HEK293 (cell line): ENCODE measurements around the gene NDUFS2.
A peak's percentile ranks its signal among the peaks of the same experiment; 100 is the strongest.

Experiments used
- CTCF ChIA-PET: fragments of 350-600 bp; formaldehyde crosslinking; extraction: SDS; loops from one replicate; lab custom pipeline; 2021; ENCODE audit warnings: antibody characterized with exemption; lab: Yijun Ruan, JAX
- POLR2A ChIA-PET: fragments of 300-600 bp; formaldehyde crosslinking; extraction: SDS; loops from one replicate; lab custom pipeline; 2020; ENCODE audit warnings: antibody characterized with exemption, inconsistent platforms; lab: Yijun Ruan, JAX
- H3K27ac ChIP-seq: fragments of 200-500 bp; sonication (Bioruptor generic); 2 replicates; pipeline ENCODE4 v1.5.1; 2014; ENCODE audit warnings: low read depth, low read length, control low read depth, inconsistent platforms; ENCODE audit errors: extremely low read depth
- H3K36me3 ChIP-seq, 2 experiments: fragments of 200-500 bp in 1 of 2; sonication (Bioruptor generic) in 1 of 2; 1 replicate in 1 of 2; 2 replicates in 1 of 2; pipeline ENCODE4 v1.5.1; 2014 to 2017; ENCODE audit warnings: inconsistent platforms in 2 of 2, low read length in 2 of 2; ENCODE audit not compliant: control insufficient read depth in 2 of 2, insufficient read depth in 1 of 2
- H3K4me1 ChIP-seq: fragments of 200-500 bp; sonication (Bioruptor generic); 2 replicates; pipeline ENCODE4 v1.5.1; 2014; ENCODE audit warnings: mild to moderate bottlenecking, low read length, inconsistent platforms; ENCODE audit not compliant: control insufficient read depth, insufficient read depth
- H3K4me3 ChIP-seq: 2 replicates; pipeline ENCODE4 v1.5.1; 2011; ENCODE audit warnings: low read depth, mild to moderate bottlenecking, control low read depth, low read length, moderate library complexity
- H3K9me3 ChIP-seq: fragments of 200-500 bp; sonication (Bioruptor generic); 2 replicates; pipeline ENCODE4 v1.5.1; 2014; ENCODE audit warnings: low read depth, low read length, inconsistent platforms; ENCODE audit not compliant: control insufficient read depth, insufficient read depth
- KLF10 ChIP-seq: fragments of 450-650 bp; IDR thresholded peaks from 2 replicates; pipeline ENCODE4 v1.5.1; 2018; ENCODE audit warnings: missing biosample characterization, mild to moderate bottlenecking, missing genetic modification characterization
- ZBTB20 ChIP-seq: fragments of 450-650 bp; formaldehyde crosslinking; IDR thresholded peaks from 2 replicates; pipeline ENCODE4 v1.5.1; 2016; ENCODE audit warnings: missing biosample characterization, missing genetic modification characterization
- ZBTB21 ChIP-seq: fragments of 450-650 bp; formaldehyde crosslinking; IDR thresholded peaks from 2 replicates; pipeline ENCODE4 v1.5.1; 2017; ENCODE audit warnings: missing biosample characterization, missing genetic modification characterization
- ZNF146 ChIP-seq: fragments of 450-650 bp; formaldehyde crosslinking; IDR thresholded peaks from 2 replicates; pipeline ENCODE4 v1.5.1; 2016; ENCODE audit warnings: missing biosample characterization, missing genetic modification characterization
- ZNF394 ChIP-seq: fragments of 450-650 bp; formaldehyde crosslinking; IDR thresholded peaks from 2 replicates; pipeline ENCODE4 v1.5.1; 2016; ENCODE audit warnings: missing biosample characterization, missing genetic modification characterization, mild to moderate bottlenecking, moderate library complexity, borderline replicate concordance
- ZNF473 ChIP-seq: fragments of 450-650 bp; formaldehyde crosslinking; IDR thresholded peaks from 2 replicates; pipeline ENCODE4 v1.5.1; 2017; ENCODE audit warnings: missing biosample characterization, missing genetic modification characterization
- ZNF654 ChIP-seq: fragments of 450-650 bp; formaldehyde crosslinking; IDR thresholded peaks from 2 replicates; pipeline ENCODE4 v1.5.1; 2016; ENCODE audit warnings: low read depth, missing biosample characterization, missing genetic modification characterization
- ZSCAN18 ChIP-seq: fragments of 450-650 bp; formaldehyde crosslinking; IDR thresholded peaks from 2 replicates; pipeline ENCODE4 v1.5.1; 2016; ENCODE audit warnings: missing biosample characterization, missing genetic modification characterization
- TF ChIP-seq, protein P1 (sequence below): fragments of 450-650 bp; formaldehyde crosslinking; IDR thresholded peaks from 2 replicates; pipeline ENCODE4 v1.5.1; 2017; ENCODE audit warnings: missing biosample characterization, missing genetic modification characterization
- TF ChIP-seq, protein P2 (sequence below): fragments of 450-650 bp; formaldehyde crosslinking; IDR thresholded peaks from 2 replicates; pipeline ENCODE4 v1.5.1; 2016; ENCODE audit warnings: missing biosample characterization, missing genetic modification characterization
- TF ChIP-seq, protein P3 (sequence below): fragments of 450-650 bp; formaldehyde crosslinking; IDR thresholded peaks from 2 replicates; pipeline ENCODE4 v1.5.1; 2016; ENCODE audit warnings: missing biosample characterization, missing genetic modification characterization

The NDUFS2 gene

GRCh38 chr1:161153682-161154337 is 48.4 kb upstream of the NDUFS2 start, which contains the start of gene UFC1 (continued):
- TF ChIP-seq ZNF394 (tag by site-specific recombination) (peak; percentile 60; the same call in 1 of the 2 replicates), ZBTB21 (tag by site-specific recombination) (peak; percentile 72; the same call in 1 of the 2 replicates), ZSCAN18 (0 out of 2 replicates have a peak, but pooled peaks have one; percentile 29), ZNF146 (tag by site-specific recombination) (peak; percentile 4; the same call in 1 of the 2 replicates)

DNA sequence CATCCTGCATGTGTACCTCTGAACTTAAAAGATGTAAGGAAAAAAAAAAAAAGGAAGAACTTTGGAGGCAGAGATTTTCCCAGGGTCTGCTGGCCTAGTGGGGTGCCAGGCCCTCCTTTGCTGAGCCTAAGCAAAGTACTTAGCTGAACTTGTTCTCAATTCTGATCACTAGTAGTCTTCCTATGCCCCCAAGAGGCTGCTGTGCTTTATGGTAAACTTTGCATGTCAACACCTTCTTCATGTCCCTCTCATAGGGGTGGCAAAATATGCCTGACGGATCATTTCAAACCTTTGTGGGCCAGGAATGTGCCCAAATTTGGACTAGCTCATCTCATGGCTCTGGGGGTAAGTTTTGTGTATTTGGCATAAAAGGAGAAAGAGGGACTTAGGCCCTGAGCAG is 44.3 kb upstream of the NDUFS2 start:
- Histone ChIP-seq H3K4me3 (no peak overlapping the region), H3K36me3 (peaks cover 5 to 57% of the 10 kb centered on the region in 2 experiments; a peak in 2 of 3 replicates), H3K27ac (no peak overlapping the region), H3K4me1 (0 out of 2 replicates have a peak, but pooled peaks cover 4% of the 10 kb centered on the region)
- CTCF ChIA-PET = interaction anchor here (0.5 to 1.2 kb wide), 6 partner anchors 8 to 1473 kb away, joined by 3 to 9 read pairs (median 3); partner anchors contain the start of gene PPOX
- POLR2A ChIA-PET = interaction anchor here (1.3 to 1.6 kb wide), 2 partner anchors 8 to 25 kb away, joined by 7 read pairs; partner anchors contain the start of genes DEDD and PPOX
- TF ChIP-seq ZBTB20 (tag by site-specific recombination) (no peak), ZNF473 (tag by site-specific recombination) (no peak), KLF10 (tag by site-specific recombination) (no peak), ZNF654 (tag by site-specific recombination) (0 out of 2 replicates have a peak, but pooled peaks have one; percentile 4)
- TF ChIP-seq, protein P1, sequence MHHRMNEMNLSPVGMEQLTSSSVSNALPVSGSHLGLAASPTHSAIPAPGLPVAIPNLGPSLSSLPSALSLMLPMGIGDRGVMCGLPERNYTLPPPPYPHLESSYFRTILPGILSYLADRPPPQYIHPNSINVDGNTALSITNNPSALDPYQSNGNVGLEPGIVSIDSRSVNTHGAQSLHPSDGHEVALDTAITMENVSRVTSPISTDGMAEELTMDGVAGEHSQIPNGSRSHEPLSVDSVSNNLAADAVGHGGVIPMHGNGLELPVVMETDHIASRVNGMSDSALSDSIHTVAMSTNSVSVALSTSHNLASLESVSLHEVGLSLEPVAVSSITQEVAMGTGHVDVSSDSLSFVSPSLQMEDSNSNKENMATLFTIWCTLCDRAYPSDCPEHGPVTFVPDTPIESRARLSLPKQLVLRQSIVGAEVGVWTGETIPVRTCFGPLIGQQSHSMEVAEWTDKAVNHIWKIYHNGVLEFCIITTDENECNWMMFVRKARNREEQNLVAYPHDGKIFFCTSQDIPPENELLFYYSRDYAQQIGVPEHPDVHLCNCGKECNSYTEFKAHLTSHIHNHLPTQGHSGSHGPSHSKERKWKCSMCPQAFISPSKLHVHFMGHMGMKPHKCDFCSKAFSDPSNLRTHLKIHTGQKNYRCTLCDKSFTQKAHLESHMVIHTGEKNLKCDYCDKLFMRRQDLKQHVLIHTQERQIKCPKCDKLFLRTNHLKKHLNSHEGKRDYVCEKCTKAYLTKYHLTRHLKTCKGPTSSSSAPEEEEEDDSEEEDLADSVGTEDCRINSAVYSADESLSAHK (tag by site-specific recombination) = no peak
- TF ChIP-seq, protein P2, sequence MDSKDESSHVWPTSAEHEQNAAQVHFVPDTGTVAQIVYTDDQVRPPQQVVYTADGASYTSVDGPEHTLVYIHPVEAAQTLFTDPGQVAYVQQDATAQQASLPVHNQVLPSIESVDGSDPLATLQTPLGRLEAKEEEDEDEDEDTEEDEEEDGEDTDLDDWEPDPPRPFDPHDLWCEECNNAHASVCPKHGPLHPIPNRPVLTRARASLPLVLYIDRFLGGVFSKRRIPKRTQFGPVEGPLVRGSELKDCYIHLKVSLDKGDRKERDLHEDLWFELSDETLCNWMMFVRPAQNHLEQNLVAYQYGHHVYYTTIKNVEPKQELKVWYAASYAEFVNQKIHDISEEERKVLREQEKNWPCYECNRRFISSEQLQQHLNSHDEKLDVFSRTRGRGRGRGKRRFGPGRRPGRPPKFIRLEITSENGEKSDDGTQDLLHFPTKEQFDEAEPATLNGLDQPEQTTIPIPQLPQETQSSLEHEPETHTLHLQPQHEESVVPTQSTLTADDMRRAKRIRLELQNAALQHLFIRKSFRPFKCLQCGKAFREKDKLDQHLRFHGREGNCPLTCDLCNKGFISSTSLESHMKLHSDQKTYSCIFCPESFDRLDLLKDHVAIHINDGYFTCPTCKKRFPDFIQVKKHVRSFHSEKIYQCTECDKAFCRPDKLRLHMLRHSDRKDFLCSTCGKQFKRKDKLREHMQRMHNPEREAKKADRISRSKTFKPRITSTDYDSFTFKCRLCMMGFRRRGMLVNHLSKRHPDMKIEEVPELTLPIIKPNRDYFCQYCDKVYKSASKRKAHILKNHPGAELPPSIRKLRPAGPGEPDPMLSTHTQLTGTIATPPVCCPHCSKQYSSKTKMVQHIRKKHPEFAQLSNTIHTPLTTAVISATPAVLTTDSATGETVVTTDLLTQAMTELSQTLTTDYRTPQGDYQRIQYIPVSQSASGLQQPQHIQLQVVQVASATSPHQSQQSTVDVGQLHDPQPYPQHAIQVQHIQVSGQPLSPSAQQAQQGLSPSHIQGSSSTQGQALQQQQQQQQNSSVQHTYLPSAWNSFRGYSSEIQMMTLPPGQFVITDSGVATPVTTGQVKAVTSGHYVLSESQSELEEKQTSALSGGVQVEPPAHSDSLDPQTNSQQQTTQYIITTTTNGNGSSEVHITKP = peak; percentile 28; the same call in 1 of the 2 replicates
- TF ChIP-seq, protein P3, sequence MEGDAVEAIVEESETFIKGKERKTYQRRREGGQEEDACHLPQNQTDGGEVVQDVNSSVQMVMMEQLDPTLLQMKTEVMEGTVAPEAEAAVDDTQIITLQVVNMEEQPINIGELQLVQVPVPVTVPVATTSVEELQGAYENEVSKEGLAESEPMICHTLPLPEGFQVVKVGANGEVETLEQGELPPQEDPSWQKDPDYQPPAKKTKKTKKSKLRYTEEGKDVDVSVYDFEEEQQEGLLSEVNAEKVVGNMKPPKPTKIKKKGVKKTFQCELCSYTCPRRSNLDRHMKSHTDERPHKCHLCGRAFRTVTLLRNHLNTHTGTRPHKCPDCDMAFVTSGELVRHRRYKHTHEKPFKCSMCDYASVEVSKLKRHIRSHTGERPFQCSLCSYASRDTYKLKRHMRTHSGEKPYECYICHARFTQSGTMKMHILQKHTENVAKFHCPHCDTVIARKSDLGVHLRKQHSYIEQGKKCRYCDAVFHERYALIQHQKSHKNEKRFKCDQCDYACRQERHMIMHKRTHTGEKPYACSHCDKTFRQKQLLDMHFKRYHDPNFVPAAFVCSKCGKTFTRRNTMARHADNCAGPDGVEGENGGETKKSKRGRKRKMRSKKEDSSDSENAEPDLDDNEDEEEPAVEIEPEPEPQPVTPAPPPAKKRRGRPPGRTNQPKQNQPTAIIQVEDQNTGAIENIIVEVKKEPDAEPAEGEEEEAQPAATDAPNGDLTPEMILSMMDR (tag by site-specific recombination) = 0 out of 2 replicates have a peak, but pooled peaks have one; percentile 11
- TF ChIP-seq, all 188 proteins: peak for 3
- H3K9me3 ChIP-seq = no peaks in the 10 kb centered on the region
